Fibroblast of lung (primary cell): ENCODE measurements around the gene EDC3. TPM values are rescaled to one million over a fixed set of nuclear protein-coding genes. Genes with fewer than 3 reads are reported as not detected.
"Not testable (repeated sequence)": the region's sequence is repeated elsewhere in the genome, so short reads cannot be mapped to it uniquely, and the experiment has no call there.

ENCODE experiments used
- DNase-seq, 2 donors: peaks; one replicate each; pipeline versions ENCODE4 v3.0.0 to v3.0.0-alpha.2; 2010; ENCODE audit warnings: low read depth in 2 of 2
- H2AFZ ChIP-seq: 2 replicates; pipeline ENCODE4 v1.5.1; 2012; ENCODE audit warnings: low read length, control low read depth, inconsistent platforms
- H3K27ac ChIP-seq: 2 replicates; pipeline ENCODE4 v1.5.1; 2011; ENCODE audit warnings: low read length, control low read depth; ENCODE audit not compliant: insufficient read depth
- H3K27me3 ChIP-seq: 2 replicates; pipeline ENCODE4 v1.5.1; 2011; ENCODE audit warnings: mild to moderate bottlenecking, low read length; ENCODE audit not compliant: control insufficient read depth, insufficient read depth
- H3K36me3 ChIP-seq: 2 replicates; pipeline ENCODE4 v1.5.1; 2011; ENCODE audit warnings: low read length; ENCODE audit not compliant: control insufficient read depth, insufficient read depth
- H3K4me1 ChIP-seq: 2 replicates; pipeline ENCODE4 v1.5.1; 2011; ENCODE audit warnings: low read length; ENCODE audit not compliant: control insufficient read depth, insufficient read depth; ENCODE audit errors: extremely low read depth
- H3K4me2 ChIP-seq: 2 replicates; pipeline ENCODE4 v1.5.1; 2011; ENCODE audit warnings: low read length, control low read depth; ENCODE audit not compliant: insufficient read depth; ENCODE audit errors: extremely low read depth
- H3K4me3 ChIP-seq, 4 experiments: fragments of 200-600 bp in 1 of 4; sonication (generic) in 1 of 4; replicated peaks in 1 of 4; 2 replicates each; pipeline ENCODE4 v1.5.1; 2011 to 2016; ENCODE audit warnings: low read length in 4 of 4, low read depth in 3 of 4, mild to moderate bottlenecking in 3 of 4, control low read depth in 2 of 4, inconsistent platforms in 1 of 4, mixed read lengths in 1 of 4; ENCODE audit not compliant: insufficient read depth in 1 of 4; ENCODE audit errors: control extremely low read depth in 1 of 4
- H3K79me2 ChIP-seq: 2 replicates; pipeline ENCODE4 v1.5.1; 2012; ENCODE audit warnings: mild to moderate bottlenecking, low read length, inconsistent platforms; ENCODE audit not compliant: control insufficient read depth, insufficient read depth
- H3K9ac ChIP-seq: 2 replicates; pipeline ENCODE4 v1.5.1; 2011; ENCODE audit warnings: mild to moderate bottlenecking, low read length, control low read depth; ENCODE audit not compliant: insufficient read depth
- H3K9me3 ChIP-seq: 2 replicates; pipeline ENCODE4 v1.5.1; 2012; ENCODE audit warnings: low read depth, low read length; ENCODE audit not compliant: control insufficient read depth, insufficient read depth
- H4K20me1 ChIP-seq: 2 replicates; pipeline ENCODE4 v1.5.1; 2011; ENCODE audit warnings: low read length; ENCODE audit not compliant: control insufficient read depth, insufficient read depth; ENCODE audit errors: extremely low read depth
- EZH2 ChIP-seq: IDR thresholded peaks from 2 replicates; pipeline ENCODE4 v1.5.1; 2012; ENCODE audit warnings: low read length, control low read depth, mild to moderate bottlenecking; ENCODE audit errors: missing control alignments
- polyA plus RNA-seq, 2 donors: library from polyadenylated mRNA; depleted of rRNA in 1 of 2; stranded (reverse) in 1 of 2; unstranded in 1 of 2; fragments of >200 nt; gene quantifications; 2 replicates each; pipeline ENCODE4 v1.2.1, GENCODE V29; 2011 to 2012; ENCODE audit warnings: missing spikeins in 1 of 2
- total RNA-seq: library from RNA; depleted of rRNA; stranded (reverse); fragments of >200 nt; gene quantifications from 2 replicates; pipeline ENCODE4 v1.2.1, GENCODE V29; 2014
- TF ChIP-seq, protein P1 (sequence below), 2 donors: IDR thresholded peaks in 1 of 2; conservative IDR thresholded peaks in 1 of 2; 1 replicate in 1 of 2; 2 replicates in 1 of 2; pipeline ENCODE4 v1.5.1; 2011 to 2012; ENCODE audit warnings: low read length in 2 of 2, control low read depth in 1 of 2, inconsistent platforms in 1 of 2, low read depth in 1 of 2, mild to moderate bottlenecking in 1 of 2

EDC3 gene
- total and polyA plus RNA-seq, 2 donors (not counting 1 experiment from before 2014, with no cell fraction given), result 8.9 to 25.8 TPM

DNA sequence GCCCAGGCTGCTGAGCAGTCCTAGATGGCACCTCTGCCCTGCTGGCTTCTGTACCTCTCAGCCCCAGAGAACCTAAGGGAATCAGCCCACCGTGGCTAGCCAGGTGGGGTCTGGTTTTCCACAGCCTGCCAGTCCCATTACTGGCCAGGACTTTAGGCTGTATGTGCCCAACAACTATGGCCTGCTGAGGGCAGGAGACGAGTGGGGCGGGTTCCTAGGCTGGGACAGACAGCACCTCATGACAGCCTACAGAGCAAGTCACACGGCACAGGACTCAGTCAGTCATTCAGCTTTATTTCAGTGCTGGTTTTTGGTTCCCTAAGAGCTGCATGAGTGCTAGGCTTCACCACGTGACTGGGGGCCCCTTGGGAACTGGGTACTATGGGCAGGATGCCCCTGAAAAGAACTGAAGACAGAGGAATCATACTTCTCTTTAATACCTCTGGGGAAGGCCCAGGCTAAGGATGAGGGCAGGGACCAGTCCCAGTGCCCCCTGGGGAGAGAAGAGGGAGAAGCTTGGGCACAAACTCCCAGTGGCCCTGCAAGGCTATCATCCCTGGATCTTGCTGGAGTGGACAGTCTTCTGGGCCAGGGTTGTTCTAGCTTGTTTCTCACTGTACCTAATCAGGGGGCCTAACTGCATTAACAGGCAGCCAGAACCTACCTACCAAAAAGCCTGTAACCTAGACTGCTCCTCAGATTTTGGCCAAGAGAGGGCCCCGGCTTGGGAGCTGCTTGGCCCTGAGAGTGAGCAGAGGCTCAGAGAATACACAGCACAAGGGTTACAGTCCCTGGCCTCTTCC, 65.3 kb downstream of the EDC3 start:
- H3K27ac ChIP-seq, result no peak overlapping the region
- peaks cover 38% of the 10 kb centered on the region for H3K36me3 ChIP-seq
- no peaks in the 10 kb centered on the region for H3K4me1 ChIP-seq
- no peak overlapping the region for H3K4me3 ChIP-seq
- H3K4me2 ChIP-seq, result no peak overlapping the region
- no peak overlapping the region for H3K9ac ChIP-seq
- H4K20me1 ChIP-seq, result peaks cover under 1% of the 10 kb centered on the region
- no peak overlapping the region for H2AFZ ChIP-seq
- no peaks in the 10 kb centered on the region for H3K79me2 ChIP-seq
- H3K9me3 ChIP-seq, result no peaks in the 10 kb centered on the region
- TF ChIP-seq, protein P1, sequence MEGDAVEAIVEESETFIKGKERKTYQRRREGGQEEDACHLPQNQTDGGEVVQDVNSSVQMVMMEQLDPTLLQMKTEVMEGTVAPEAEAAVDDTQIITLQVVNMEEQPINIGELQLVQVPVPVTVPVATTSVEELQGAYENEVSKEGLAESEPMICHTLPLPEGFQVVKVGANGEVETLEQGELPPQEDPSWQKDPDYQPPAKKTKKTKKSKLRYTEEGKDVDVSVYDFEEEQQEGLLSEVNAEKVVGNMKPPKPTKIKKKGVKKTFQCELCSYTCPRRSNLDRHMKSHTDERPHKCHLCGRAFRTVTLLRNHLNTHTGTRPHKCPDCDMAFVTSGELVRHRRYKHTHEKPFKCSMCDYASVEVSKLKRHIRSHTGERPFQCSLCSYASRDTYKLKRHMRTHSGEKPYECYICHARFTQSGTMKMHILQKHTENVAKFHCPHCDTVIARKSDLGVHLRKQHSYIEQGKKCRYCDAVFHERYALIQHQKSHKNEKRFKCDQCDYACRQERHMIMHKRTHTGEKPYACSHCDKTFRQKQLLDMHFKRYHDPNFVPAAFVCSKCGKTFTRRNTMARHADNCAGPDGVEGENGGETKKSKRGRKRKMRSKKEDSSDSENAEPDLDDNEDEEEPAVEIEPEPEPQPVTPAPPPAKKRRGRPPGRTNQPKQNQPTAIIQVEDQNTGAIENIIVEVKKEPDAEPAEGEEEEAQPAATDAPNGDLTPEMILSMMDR (conservative IDR thresholded peaks at IDR 0.05 in 1 of 2, IDR thresholded peaks at IDR 0.05 in 1 of 2; ENCODE audit: low read depth in 1 of 2, low read length in 2 of 2), result no peak
- no peak for TF ChIP-seq EZH2
- no peak for DNase-seq
- H3K27me3 ChIP-seq, result no peaks in the 10 kb centered on the region

DNA sequence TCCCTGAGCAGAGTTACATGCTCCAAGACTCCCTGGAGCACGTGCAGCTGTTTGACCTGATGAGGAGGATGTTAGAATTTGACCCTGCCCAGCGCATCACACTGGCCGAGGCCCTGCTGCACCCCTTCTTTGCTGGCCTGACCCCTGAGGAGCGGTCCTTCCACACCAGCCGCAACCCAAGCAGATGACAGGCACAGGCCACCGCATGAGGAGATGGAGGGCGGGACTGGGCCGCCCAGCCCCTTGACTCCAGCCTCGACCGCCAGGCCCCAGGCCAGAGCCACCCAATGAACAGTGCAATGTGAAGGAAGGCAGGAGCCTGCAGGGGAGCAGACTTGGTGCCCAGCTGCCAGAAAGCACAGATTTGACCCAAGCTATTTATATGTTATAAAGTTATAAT, 66.1 kb downstream of the EDC3 start:
- not testable (repeated sequence) for H4K20me1 ChIP-seq, H2AFZ ChIP-seq, H3K9ac ChIP-seq, H3K4me2 ChIP-seq, H3K79me2 ChIP-seq, H3K4me1 ChIP-seq, H3K27me3 ChIP-seq, H3K4me3 ChIP-seq, DNase-seq, H3K9me3 ChIP-seq, H3K27ac ChIP-seq
- H3K36me3 ChIP-seq, result peaks cover 46% of the 10 kb centered on the region

DNA sequence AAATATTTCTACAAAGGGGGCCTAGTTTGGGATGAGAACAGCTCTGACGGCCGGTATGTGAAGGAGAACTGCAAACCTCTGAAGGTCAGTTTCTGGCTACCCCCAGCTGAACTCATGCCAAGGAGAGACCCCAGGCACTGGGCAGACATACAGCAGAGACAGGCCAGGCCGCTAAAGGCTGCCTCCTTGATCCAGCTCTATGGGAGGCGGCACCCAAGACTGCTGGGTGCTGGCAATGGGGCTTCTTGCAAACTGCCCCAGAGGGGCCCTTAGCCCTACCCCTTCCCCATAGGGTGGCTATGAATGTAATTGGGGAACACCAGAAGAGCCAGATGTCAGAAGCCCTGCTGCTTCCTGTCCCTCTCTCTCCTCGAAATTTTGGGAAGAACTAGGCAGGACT, 66.9 kb downstream of the EDC3 start:
- no peaks in the 10 kb centered on the region for H3K9me3 ChIP-seq
- TF ChIP-seq, protein P1 (conservative IDR thresholded peaks at IDR 0.05 in 1 of 2, IDR thresholded peaks at IDR 0.05 in 1 of 2; ENCODE audit: low read depth in 1 of 2, low read length in 2 of 2), result no peak
- no peak for TF ChIP-seq EZH2
- DNase-seq, result no peak
- H3K9ac ChIP-seq, result no peak overlapping the region
- no peaks in the 10 kb centered on the region for H3K4me1 ChIP-seq
- no peak overlapping the region for H2AFZ ChIP-seq
- no peaks in the 10 kb centered on the region for H3K27me3 ChIP-seq
- H3K36me3 ChIP-seq, result peaks cover 48% of the 10 kb centered on the region
- no peaks in the 10 kb centered on the region for H3K79me2 ChIP-seq
- H3K4me2 ChIP-seq, result no peak overlapping the region
- no peak overlapping the region for H3K27ac ChIP-seq
- H4K20me1 ChIP-seq, result peaks cover 2% of the 10 kb centered on the region
- no peak overlapping the region for H3K4me3 ChIP-seq
